HEK293 (cell line): ENCODE results near the gene MYOM1.

Source experiments
- CTCF ChIA-PET: fragments of 350-600 bp; formaldehyde crosslinking; extraction: SDS; loops from one replicate; lab custom pipeline; 2021; ENCODE audit warnings: antibody characterized with exemption; lab: Yijun Ruan, JAX
- POLR2A ChIA-PET: fragments of 300-600 bp; formaldehyde crosslinking; extraction: SDS; loops from one replicate; lab custom pipeline; 2020; ENCODE audit warnings: antibody characterized with exemption, inconsistent platforms; lab: Yijun Ruan, JAX
- H3K27ac ChIP-seq: fragments of 200-500 bp; sonication (Bioruptor generic); 2 replicates; pipeline ENCODE4 v1.5.1; 2014; ENCODE audit warnings: low read depth, low read length, control low read depth, inconsistent platforms; ENCODE audit errors: extremely low read depth
- H3K36me3 ChIP-seq, 2 experiments: fragments of 200-500 bp in 1 of 2; sonication (Bioruptor generic) in 1 of 2; 1 replicate in 1 of 2; 2 replicates in 1 of 2; pipeline ENCODE4 v1.5.1; 2014 to 2017; ENCODE audit warnings: inconsistent platforms in 2 of 2, low read length in 2 of 2; ENCODE audit not compliant: control insufficient read depth in 2 of 2, insufficient read depth in 1 of 2
- H3K4me1 ChIP-seq: fragments of 200-500 bp; sonication (Bioruptor generic); 2 replicates; pipeline ENCODE4 v1.5.1; 2014; ENCODE audit warnings: mild to moderate bottlenecking, low read length, inconsistent platforms; ENCODE audit not compliant: control insufficient read depth, insufficient read depth
- H3K4me3 ChIP-seq: 2 replicates; pipeline ENCODE4 v1.5.1; 2011; ENCODE audit warnings: low read depth, mild to moderate bottlenecking, control low read depth, low read length, moderate library complexity
- H3K9me3 ChIP-seq: fragments of 200-500 bp; sonication (Bioruptor generic); 2 replicates; pipeline ENCODE4 v1.5.1; 2014; ENCODE audit warnings: low read depth, low read length, inconsistent platforms; ENCODE audit not compliant: control insufficient read depth, insufficient read depth
- GFI1B ChIP-seq: fragments of 450-650 bp; formaldehyde crosslinking; IDR thresholded peaks from 2 replicates; pipeline ENCODE4 v1.5.1; 2016; ENCODE audit warnings: missing biosample characterization, missing genetic modification characterization
- HIC1 ChIP-seq: fragments of 450-650 bp; formaldehyde crosslinking; IDR thresholded peaks from 2 replicates; pipeline ENCODE4 v1.5.1; 2016; ENCODE audit warnings: missing biosample characterization, missing genetic modification characterization
- KLF1 ChIP-seq: fragments of 450-650 bp; formaldehyde crosslinking; IDR thresholded peaks from 2 replicates; pipeline ENCODE4 v1.5.1; 2016; ENCODE audit warnings: missing biosample characterization, missing genetic modification characterization
- MYNN ChIP-seq: fragments of 450-650 bp; formaldehyde crosslinking; IDR thresholded peaks from 2 replicates; pipeline ENCODE4 v1.5.1; 2016; ENCODE audit warnings: missing biosample characterization, missing genetic modification characterization, borderline replicate concordance
- SP2 ChIP-seq: fragments of 450-650 bp; formaldehyde crosslinking; IDR thresholded peaks from 2 replicates; pipeline ENCODE4 v1.5.1; 2016; ENCODE audit warnings: missing biosample characterization, missing genetic modification characterization
- SP7 ChIP-seq: fragments of 450-650 bp; formaldehyde crosslinking; IDR thresholded peaks from 2 replicates; pipeline ENCODE4 v1.5.1; 2016; ENCODE audit warnings: missing biosample characterization, missing genetic modification characterization
- TRIM28 ChIP-seq: IDR thresholded peaks from 2 replicates; pipeline ENCODE4 v1.6.1; 2011; ENCODE audit warnings: low read length, control low read depth, borderline replicate concordance
- WT1 ChIP-seq: fragments of 450-650 bp; formaldehyde crosslinking; IDR thresholded peaks from 2 replicates; pipeline ENCODE4 v1.5.1; 2016; ENCODE audit warnings: missing biosample characterization, missing genetic modification characterization
- ZBTB20 ChIP-seq: fragments of 450-650 bp; formaldehyde crosslinking; IDR thresholded peaks from 2 replicates; pipeline ENCODE4 v1.5.1; 2016; ENCODE audit warnings: missing biosample characterization, missing genetic modification characterization
- ZFP37 ChIP-seq: fragments of 450-650 bp; formaldehyde crosslinking; IDR thresholded peaks from 2 replicates; pipeline ENCODE4 v1.5.1; 2016; ENCODE audit warnings: missing biosample characterization, missing genetic modification characterization
- ZNF112 ChIP-seq: fragments of 450-650 bp; formaldehyde crosslinking; IDR thresholded peaks from 2 replicates; pipeline ENCODE4 v1.5.0; 2017; ENCODE audit warnings: missing biosample characterization, missing genetic modification characterization
- ZNF366 ChIP-seq: fragments of 450-650 bp; formaldehyde crosslinking; conservative IDR thresholded peaks from 2 replicates; pipeline ENCODE4 v1.5.1; 2016; ENCODE audit warnings: missing biosample characterization, missing genetic modification characterization
- ZNF596 ChIP-seq: fragments of 450-650 bp; IDR thresholded peaks from 2 replicates; pipeline ENCODE4 v1.5.0; 2018; ENCODE audit warnings: missing biosample characterization, mild to moderate bottlenecking, missing genetic modification characterization, moderate library complexity
- ZXDB ChIP-seq: fragments of 450-650 bp; formaldehyde crosslinking; IDR thresholded peaks from 2 replicates; pipeline ENCODE4 v1.5.1; 2016; ENCODE audit warnings: missing biosample characterization, missing genetic modification characterization
- TF ChIP-seq, protein P1 (sequence below): fragments of 450-650 bp; formaldehyde crosslinking; IDR thresholded peaks from 2 replicates; pipeline ENCODE4 v1.5.1; 2017; ENCODE audit warnings: missing biosample characterization, missing genetic modification characterization
- TF ChIP-seq, protein P2 (sequence below): fragments of 450-650 bp; formaldehyde crosslinking; IDR thresholded peaks from 2 replicates; pipeline ENCODE4 v1.5.1; 2016; ENCODE audit warnings: missing biosample characterization, missing genetic modification characterization

Gene MYOM1

DNA sequence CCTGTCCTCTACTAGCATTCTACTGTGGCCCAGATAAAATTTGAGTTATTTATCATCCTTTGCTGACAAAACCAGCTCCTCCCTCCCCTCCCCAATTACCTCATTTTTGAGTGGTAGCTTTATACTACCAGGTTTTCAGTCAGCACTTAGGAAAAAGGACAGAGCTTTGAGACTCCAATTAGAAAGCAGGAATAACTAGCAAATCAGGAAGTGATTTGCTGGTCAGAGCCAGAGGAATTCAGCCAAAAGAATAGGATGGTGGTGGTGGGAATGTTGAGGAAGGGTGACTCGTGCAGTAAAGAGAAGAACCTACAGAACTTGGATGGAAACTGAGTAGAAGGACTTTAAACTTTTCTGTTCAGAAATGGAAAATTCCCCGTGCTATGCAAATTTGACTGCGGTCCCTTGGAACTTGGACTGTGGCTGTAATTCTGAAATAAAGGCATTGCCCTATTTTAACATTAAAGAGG is 45.8 kb upstream of the MYOM1 start:
- POLR2A ChIA-PET: interaction anchor here (0.7 to 1.3 kb wide), 2 partner anchors 9 to 15 kb away, joined by 3 to 4 read pairs; no protein-coding TSS in a partner anchor

DNA sequence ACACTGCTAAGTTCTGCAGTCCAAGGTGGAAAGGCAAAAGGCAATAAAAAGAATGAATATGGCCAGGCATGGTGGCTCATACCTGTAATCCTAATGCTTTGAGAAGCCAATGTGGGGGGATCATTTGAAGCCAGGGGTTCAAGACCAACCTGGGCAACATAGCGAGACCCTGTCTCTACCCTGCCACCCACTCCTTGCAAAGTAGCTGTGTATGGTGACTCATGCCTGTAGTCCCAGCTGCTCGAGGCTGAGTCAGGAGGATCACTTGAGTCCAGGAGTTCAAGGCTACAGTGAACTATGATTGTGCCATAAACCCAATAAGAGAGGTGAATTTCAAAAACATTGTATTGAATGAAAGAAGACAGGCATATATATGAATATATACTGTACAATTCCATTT is 44.6 kb upstream of the MYOM1 start:
- CTCF ChIA-PET: interaction anchor here (1.0 kb wide), 1 partner anchor 18 kb away, joined by 5 read pairs; no protein-coding TSS in a partner anchor

More for the DNA sequence above, 45.8 kb upstream of the MYOM1 start:
- CTCF ChIA-PET: interaction anchor here (0.6 to 0.9 kb wide), 3 partner anchors 12 to 506 kb away, joined by 3 to 7 read pairs (median 5); no protein-coding TSS in a partner anchor
- Histone ChIP-seq H3K27ac (no peak overlapping the region), H3K4me1 (peaks cover 20% of the 10 kb centered on the region), H3K9me3 (no peaks in the 10 kb centered on the region), H3K36me3 (no peaks in the 10 kb centered on the region), H3K4me3 (no peak overlapping the region)
- TF ChIP-seq, protein P1, sequence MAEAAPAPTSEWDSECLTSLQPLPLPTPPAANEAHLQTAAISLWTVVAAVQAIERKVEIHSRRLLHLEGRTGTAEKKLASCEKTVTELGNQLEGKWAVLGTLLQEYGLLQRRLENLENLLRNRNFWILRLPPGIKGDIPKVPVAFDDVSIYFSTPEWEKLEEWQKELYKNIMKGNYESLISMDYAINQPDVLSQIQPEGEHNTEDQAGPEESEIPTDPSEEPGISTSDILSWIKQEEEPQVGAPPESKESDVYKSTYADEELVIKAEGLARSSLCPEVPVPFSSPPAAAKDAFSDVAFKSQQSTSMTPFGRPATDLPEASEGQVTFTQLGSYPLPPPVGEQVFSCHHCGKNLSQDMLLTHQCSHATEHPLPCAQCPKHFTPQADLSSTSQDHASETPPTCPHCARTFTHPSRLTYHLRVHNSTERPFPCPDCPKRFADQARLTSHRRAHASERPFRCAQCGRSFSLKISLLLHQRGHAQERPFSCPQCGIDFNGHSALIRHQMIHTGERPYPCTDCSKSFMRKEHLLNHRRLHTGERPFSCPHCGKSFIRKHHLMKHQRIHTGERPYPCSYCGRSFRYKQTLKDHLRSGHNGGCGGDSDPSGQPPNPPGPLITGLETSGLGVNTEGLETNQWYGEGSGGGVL (tag by site-specific recombination): 0 out of 2 replicates have a peak, but pooled peaks have one; percentile 18
- TF ChIP-seq, protein P2, sequence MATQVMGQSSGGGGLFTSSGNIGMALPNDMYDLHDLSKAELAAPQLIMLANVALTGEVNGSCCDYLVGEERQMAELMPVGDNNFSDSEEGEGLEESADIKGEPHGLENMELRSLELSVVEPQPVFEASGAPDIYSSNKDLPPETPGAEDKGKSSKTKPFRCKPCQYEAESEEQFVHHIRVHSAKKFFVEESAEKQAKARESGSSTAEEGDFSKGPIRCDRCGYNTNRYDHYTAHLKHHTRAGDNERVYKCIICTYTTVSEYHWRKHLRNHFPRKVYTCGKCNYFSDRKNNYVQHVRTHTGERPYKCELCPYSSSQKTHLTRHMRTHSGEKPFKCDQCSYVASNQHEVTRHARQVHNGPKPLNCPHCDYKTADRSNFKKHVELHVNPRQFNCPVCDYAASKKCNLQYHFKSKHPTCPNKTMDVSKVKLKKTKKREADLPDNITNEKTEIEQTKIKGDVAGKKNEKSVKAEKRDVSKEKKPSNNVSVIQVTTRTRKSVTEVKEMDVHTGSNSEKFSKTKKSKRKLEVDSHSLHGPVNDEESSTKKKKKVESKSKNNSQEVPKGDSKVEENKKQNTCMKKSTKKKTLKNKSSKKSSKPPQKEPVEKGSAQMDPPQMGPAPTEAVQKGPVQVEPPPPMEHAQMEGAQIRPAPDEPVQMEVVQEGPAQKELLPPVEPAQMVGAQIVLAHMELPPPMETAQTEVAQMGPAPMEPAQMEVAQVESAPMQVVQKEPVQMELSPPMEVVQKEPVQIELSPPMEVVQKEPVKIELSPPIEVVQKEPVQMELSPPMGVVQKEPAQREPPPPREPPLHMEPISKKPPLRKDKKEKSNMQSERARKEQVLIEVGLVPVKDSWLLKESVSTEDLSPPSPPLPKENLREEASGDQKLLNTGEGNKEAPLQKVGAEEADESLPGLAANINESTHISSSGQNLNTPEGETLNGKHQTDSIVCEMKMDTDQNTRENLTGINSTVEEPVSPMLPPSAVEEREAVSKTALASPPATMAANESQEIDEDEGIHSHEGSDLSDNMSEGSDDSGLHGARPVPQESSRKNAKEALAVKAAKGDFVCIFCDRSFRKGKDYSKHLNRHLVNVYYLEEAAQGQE: peak; percentile 94
- TF ChIP-seq MYNN (tag by site-specific recombination) (no peak), ZNF112 (tag by site-specific recombination) (no peak), ZNF366 (tag by site-specific recombination) (peak; percentile 15; the same call in 1 of the 2 replicates), KLF1 (tag by site-specific recombination) (0 out of 2 replicates have a peak, but pooled peaks have one; percentile 16), SP7 (peak; percentile 41; the same call in 1 of the 2 replicates), ZNF596 (tag by site-specific recombination) (no peak), SP2 (tag by site-specific recombination) (peak; percentile 12; the same call in 1 of the 2 replicates), WT1 (peak; percentile 47; the same call in 1 of the 2 replicates), GFI1B (tag by site-specific recombination) (0 out of 2 replicates have a peak, but pooled peaks have one; percentile 11), TRIM28 (no peak)

More for the DNA sequence above, 44.6 kb upstream of the MYOM1 start:
- H3K27ac ChIP-seq: no peak overlapping the region
- peaks cover 20% of the 10 kb centered on the region for H3K4me1 ChIP-seq
- no peaks in the 10 kb centered on the region for H3K36me3 ChIP-seq
- POLR2A ChIA-PET: interaction anchor here (1.4 to 1.6 kb wide), 2 partner anchors 13 to 33 kb away, joined by 3 to 7 read pairs; no protein-coding TSS in a partner anchor
- H3K4me3 ChIP-seq: no peak overlapping the region
- 0 out of 2 replicates have a peak, but pooled peaks have one; percentile 18 for TF ChIP-seq ZFP37 (tag by site-specific recombination)
- TF ChIP-seq ZXDB (tag by site-specific recombination): no peak
- TF ChIP-seq ZBTB20: no peak
- TF ChIP-seq HIC1: peak; percentile 21; the same call in 1 of the 2 replicates
- TF ChIP-seq, all 188 proteins: peak for 2
- H3K9me3 ChIP-seq: no peaks in the 10 kb centered on the region
